ENCODE measurements around the gene NTHL1.

GRCh38 chr16:2024032-2024420, 23.6 kb downstream of the NTHL1 start:
- TF ChIP-seq FOXP1 (CRISPR knock-in tag; IDR thresholded peaks at IDR 0.05; ENCODE audit: borderline replicate concordance) (no peak), CREM (CRISPR knock-in tag; IDR thresholded peaks at IDR 0.05) (no peak), NR3C1 (CRISPR knock-in tag; conservative IDR thresholded peaks at IDR 0.05; ENCODE audit: low read depth) (no peak), ZNF416 (CRISPR knock-in tag; IDR thresholded peaks at IDR 0.05) (no peak), ATF6 (CRISPR knock-in tag; IDR thresholded peaks at IDR 0.05) (no peak), USF2 (CRISPR knock-in tag; IDR thresholded peaks at IDR 0.05) (no peak), SP1 (CRISPR knock-in tag; conservative IDR thresholded peaks at IDR 0.05) (no peak), NFE2L1 (CRISPR knock-in tag; IDR thresholded peaks at IDR 0.05) (no peak), ZNF219 (CRISPR knock-in tag; IDR thresholded peaks at IDR 0.05; ENCODE audit: borderline replicate concordance) (no peak)
- TF ChIP-seq, protein P1, sequence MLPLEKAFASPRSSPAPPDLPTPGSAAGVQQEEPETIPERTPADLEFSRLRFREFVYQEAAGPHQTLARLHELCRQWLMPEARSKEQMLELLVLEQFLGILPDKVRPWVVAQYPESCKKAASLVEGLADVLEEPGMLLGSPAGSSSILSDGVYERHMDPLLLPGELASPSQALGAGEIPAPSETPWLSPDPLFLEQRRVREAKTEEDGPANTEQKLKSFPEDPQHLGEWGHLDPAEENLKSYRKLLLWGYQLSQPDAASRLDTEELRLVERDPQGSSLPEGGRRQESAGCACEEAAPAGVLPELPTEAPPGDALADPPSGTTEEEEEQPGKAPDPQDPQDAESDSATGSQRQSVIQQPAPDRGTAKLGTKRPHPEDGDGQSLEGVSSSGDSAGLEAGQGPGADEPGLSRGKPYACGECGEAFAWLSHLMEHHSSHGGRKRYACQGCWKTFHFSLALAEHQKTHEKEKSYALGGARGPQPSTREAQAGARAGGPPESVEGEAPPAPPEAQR (CRISPR knock-in tag; IDR thresholded peaks at IDR 0.05) = no peak
- TF ChIP-seq, protein P2, sequence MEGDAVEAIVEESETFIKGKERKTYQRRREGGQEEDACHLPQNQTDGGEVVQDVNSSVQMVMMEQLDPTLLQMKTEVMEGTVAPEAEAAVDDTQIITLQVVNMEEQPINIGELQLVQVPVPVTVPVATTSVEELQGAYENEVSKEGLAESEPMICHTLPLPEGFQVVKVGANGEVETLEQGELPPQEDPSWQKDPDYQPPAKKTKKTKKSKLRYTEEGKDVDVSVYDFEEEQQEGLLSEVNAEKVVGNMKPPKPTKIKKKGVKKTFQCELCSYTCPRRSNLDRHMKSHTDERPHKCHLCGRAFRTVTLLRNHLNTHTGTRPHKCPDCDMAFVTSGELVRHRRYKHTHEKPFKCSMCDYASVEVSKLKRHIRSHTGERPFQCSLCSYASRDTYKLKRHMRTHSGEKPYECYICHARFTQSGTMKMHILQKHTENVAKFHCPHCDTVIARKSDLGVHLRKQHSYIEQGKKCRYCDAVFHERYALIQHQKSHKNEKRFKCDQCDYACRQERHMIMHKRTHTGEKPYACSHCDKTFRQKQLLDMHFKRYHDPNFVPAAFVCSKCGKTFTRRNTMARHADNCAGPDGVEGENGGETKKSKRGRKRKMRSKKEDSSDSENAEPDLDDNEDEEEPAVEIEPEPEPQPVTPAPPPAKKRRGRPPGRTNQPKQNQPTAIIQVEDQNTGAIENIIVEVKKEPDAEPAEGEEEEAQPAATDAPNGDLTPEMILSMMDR (IDR thresholded peaks at IDR 0.05) = no peak
- TF ChIP-seq, protein P3, sequence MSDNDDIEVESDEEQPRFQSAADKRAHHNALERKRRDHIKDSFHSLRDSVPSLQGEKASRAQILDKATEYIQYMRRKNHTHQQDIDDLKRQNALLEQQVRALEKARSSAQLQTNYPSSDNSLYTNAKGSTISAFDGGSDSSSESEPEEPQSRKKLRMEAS (CRISPR knock-in tag; IDR thresholded peaks at IDR 0.05) = no peak
- TF ChIP-seq, protein P4, sequence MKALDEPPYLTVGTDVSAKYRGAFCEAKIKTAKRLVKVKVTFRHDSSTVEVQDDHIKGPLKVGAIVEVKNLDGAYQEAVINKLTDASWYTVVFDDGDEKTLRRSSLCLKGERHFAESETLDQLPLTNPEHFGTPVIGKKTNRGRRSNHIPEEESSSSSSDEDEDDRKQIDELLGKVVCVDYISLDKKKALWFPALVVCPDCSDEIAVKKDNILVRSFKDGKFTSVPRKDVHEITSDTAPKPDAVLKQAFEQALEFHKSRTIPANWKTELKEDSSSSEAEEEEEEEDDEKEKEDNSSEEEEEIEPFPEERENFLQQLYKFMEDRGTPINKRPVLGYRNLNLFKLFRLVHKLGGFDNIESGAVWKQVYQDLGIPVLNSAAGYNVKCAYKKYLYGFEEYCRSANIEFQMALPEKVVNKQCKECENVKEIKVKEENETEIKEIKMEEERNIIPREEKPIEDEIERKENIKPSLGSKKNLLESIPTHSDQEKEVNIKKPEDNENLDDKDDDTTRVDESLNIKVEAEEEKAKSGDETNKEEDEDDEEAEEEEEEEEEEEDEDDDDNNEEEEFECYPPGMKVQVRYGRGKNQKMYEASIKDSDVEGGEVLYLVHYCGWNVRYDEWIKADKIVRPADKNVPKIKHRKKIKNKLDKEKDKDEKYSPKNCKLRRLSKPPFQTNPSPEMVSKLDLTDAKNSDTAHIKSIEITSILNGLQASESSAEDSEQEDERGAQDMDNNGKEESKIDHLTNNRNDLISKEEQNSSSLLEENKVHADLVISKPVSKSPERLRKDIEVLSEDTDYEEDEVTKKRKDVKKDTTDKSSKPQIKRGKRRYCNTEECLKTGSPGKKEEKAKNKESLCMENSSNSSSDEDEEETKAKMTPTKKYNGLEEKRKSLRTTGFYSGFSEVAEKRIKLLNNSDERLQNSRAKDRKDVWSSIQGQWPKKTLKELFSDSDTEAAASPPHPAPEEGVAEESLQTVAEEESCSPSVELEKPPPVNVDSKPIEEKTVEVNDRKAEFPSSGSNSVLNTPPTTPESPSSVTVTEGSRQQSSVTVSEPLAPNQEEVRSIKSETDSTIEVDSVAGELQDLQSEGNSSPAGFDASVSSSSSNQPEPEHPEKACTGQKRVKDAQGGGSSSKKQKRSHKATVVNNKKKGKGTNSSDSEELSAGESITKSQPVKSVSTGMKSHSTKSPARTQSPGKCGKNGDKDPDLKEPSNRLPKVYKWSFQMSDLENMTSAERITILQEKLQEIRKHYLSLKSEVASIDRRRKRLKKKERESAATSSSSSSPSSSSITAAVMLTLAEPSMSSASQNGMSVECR (CRISPR knock-in tag; IDR thresholded peaks at IDR 0.05; ENCODE audit: borderline replicate concordance) = no peak
